HG03575 (cell line): ENCODE measurements around the gene THTPA.
A peak's percentile ranks its signal among the peaks of the same experiment; 100 is the strongest.

Experiments used
- ATAC-seq: cut with Tn5 transposase; IDR thresholded peaks from one replicate; pipeline ENCODE4 v1.9.1; 2021; ENCODE audit not compliant: unreplicated experiment, insufficient number of reproducible peaks, low FRiP score; ENCODE audit errors: extremely low read depth

THTPA gene, protein sequence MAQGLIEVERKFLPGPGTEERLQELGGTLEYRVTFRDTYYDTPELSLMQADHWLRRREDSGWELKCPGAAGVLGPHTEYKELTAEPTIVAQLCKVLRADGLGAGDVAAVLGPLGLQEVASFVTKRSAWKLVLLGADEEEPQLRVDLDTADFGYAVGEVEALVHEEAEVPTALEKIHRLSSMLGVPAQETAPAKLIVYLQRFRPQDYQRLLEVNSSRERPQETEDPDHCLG

DNA sequence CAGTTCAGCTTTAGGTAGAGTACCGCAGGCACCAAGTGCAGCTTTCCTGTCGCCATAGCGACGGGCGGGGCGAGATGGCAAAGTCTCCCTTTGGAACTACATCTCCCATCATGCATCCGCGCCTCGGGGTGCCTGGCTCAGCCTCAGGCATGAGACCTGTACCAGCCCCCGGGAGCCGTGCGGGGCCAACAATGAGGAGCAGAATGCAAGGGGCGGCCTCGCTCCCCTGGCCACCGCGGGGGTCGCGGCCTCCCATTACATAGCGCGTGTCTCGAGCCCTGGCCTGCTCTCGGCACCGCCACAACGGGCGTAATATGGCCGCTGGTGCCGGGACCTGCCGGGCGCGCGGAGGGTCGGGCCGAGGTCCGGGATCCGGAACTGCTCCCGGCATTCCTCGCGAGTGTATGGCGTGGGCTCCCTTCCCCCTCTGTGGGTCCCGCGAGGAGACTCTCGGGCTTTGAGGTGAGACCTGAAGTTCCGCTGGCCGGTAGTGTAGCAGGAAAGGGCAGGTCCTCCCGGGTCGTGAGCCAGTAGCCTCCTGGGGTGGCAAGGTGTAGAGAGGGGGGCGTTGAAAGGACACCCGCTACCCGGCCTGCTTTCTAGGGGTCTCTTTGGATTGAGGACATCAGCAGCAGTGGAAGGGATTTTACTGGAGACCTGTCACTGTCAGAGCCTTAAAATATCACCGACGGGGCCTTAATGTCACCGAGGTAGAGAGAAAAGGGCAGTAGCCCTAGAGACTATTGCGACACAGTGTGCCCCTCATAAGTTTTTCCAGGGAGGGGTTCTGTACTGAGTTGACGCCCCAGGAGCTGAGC, at the start of gene THTPA:
Gene THTPA, plus strand, starts transcription at position 390 of the 818 bp plus-strand sequence. CDS start 487 bp downstream, outside the sequence.
- ATAC-seq = peak; percentile 67

- ATAC-seq = no peak
These were observed 43.9 kb upstream of the THTPA start for GRCh38 chr14:23512156-23512555.

DNA sequence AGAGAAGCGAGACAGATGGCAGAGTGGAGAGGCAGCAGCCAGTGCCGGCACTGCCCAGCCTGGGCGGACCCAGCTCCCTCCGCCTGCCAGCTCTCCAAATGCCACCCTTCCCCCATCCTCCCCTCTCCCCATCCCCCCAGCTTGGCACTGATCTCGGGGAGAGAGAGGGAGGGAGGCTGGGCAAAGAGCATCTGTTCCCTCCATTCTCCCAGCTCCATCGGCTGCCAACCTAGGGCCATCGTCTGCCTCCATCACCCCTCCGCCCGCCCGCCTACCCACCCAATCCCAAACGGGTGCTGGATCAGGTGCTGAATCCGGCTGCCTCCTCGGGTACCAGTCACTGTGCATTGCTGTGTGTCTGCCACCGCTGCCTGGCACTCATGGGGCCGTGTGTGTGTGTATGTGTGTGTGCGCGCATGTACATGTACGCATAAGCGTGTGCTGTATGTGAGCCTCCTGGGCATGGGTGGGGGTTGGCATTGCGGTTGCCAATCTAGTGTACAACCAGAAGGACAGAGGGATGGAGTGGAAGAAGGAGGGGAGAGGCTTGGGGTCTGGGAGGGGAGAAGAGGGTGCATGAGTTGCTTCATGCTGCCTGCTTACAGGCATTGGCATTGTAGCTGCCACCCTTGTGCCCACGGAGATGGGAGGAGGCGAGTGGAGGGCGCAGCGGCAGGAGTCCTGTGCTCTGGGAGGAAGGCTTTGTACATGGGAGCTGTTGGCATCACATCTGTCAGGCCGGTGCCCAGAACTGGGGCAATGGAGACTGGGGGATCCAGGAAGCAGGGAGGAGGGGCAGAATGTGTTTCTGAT, 42.9 kb upstream of the THTPA start:
- no peak for ATAC-seq

DNA sequence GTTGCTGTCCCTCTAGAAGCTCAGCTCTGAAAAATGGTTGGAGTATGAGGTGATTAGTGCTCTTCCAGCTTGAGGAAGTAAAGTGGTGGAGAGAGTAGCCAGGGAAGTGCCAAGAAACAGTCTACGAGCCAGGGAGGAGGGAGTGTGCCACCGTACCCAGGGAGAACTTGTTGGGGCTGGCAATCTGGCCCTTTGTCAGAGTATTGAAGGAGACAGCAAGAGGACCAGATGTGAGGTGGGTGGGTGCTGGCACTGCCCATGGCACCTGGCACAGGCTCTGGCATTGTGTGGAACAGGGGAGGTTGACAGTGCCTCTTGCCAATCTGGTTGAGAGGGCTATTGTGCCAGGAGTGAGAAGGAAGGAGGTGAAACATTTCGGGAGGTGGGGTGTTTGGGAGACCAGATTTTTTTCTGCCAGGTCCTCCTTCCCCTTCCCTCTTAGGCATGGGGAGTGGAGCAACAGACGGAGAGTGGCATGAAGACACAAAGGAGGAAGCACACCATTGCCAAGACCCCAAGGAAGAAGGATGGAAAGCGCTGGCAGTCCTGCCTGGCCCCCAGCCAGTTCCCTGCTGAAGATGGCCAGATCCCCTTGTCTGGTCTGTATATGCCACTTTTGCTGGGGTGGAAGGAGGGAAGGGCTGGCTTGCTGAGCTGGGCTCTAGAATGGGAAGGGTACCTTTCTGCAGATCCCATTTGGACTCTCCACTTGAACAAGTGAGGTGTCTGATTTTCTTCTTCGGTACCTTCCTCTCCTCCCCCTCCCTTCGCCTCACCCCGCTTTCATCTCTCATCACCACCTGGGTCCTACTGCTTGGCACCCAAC, 42.0 kb upstream of the THTPA start:
- no peak for ATAC-seq

GRCh38 chr14:23514644-23514957, 41.5 kb upstream of the THTPA start:
- no peak for ATAC-seq

DNA sequence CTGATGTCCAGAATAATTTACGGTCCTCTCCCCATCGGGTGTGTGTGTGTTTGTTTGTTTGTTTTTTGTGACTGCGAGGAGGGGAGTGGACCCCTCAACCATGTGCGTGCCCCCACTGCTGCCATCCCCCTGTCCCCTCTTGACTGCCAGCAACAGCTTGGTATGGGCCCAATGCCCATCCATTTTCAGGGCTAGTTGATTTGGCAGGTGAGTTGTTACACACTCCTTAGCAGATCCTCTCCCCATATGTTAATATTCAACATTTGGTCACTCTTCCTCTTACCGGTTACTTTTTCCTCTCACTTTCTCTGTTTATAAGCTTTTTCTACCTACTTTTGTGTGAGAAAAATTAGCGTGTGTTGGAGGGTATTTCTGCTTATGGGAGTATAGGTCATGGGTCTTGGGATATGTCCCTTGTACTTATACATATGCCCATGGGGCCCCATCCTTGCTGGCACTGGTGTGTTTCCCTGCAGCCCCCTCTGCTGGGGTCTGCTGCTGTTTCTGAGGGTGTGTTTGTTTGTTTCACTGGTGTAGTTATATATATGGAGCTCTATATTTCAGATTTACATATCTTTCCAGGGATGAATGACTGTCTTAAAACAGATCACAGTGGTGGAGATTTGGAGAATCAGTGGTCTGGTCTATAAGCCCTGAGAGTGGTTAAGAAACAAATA, 38.3 kb upstream of the THTPA start:
- ATAC-seq = no peak

DNA sequence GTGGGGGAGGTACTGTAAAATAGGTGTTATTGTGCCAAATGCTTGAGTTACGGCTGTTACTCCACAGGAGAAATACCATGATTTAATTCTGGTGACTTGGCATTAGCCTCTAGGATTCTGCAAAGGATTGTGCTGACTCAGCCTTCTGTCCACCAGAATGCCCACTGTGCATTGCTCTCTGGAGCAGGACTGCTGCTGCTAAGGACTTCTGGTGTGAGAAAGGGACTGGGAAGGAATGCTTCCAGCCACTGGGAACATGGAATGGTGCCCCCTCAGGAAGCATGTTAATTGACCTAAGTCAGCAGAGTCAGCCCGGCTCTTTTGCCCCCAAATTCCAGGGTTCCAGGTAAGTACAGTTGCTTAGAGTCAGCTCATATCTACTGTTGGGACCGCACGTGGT, 37.4 kb upstream of the THTPA start:
- no peak for ATAC-seq

GRCh38 chr14:23520899-23521533, 35.1 kb upstream of the THTPA start:
- ATAC-seq = no peak

DNA sequence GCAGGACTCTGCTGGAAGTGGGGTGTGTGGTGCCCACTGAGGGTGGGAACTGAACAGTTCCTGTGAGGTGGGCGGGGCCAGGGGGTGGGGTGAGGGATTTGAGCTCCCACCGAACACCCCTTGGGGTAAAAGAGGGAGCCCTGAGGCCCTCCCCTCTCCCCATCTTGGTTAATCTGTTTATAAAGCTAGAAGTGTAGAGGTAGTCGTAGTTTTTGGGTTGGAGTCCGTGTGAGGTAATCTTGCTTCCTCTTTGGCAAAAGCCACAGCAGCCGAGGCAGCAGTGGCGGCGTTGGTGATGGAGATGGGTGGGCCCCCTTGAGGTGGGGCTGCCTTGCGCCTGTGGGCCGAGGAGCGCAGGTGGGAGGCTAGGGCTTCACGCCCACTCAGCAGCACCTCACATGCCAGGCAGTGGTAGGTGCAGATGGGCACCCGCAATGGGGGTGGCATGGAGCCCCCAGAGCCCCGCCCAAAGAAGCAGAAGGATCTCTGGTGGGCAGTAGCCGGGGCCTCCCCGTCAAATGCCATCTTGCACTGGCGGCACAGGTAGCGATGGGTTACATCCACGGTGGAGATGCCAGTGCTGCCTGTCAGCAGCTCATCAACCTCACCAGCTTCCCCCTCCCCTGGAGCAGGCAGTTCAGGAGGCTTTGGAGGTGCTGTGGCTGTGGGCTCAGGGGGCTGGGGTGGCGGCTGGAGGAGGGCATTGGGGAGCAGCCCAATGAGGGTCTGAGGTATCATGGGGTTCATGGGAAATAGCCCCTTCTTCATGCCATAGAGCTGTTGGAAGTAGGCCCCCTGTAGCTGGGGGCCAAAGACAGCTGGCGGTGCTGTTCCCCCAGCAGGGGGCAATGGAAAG, 34.1 kb upstream of the THTPA start:
- ATAC-seq = no peak

DNA sequence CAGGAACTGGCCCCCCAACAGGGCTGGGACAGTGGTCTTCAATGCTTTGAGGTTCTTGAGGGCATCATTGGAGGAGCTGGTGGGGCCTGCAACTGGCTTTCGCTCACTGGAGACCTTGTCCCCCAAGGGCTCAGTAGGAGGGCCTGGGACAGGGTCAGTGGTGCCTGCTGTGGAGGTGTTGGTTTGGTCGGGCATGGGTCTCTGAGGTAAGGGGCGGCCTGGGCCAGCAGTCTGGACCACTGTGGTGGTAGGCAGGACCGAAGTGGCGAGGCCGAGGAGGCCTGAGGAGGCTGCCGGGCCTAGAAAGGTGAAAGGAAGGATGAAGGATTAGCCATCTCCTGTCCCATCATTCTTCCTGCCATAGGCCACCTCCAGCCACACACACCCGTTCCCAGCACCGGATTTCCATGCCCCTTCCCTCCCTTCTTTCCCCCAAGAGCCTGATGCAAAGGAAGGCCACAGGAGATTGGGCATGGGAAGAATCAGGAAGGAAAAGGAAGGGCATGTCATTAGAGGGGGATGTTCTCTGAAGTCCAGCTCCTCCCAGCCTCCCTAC, 33.4 kb upstream of the THTPA start:
- no peak for ATAC-seq

DNA sequence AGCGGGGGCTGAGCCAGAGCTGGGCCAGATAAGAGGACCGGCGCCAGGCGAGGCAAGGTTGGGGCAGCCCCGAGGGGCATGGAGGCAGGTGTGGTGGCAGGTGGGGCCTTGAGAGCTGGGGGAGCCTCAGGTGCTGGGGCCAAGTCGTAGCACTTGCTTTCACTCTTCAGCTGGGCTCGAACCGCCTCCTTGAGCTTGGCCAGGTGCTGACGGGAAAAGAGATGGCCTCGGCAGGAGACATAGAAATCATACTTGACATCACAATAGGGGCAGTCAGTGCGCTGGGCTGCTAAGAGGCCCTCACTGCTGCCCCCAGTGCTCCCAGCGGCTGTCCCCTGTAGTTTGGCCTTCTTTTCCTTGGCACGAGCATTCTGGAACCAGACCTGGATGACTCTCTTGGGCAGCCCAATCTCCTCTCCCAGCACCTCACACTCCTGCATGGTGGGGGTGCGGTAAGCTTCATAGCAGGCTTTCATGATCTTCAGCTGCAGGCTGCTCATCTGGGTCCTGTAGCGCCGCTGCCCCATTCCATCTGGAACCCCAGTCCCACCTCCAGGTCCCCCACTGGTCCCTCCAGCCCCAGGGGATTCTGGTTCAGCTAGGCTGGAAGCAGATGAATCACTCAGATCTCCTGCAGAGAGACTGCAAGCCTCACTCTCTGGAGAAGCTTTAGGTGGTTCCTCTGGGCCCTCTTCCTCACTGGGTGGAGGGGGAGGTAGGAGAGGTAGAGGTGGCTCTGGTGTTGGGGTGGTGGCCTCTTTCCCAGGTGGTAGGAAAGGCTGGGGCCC, 32.6 kb upstream of the THTPA start:
- ATAC-seq = no peak

- no peak for ATAC-seq
These were observed 31.1 kb upstream of the THTPA start for GRCh38 chr14:23524954-23525353.

DNA sequence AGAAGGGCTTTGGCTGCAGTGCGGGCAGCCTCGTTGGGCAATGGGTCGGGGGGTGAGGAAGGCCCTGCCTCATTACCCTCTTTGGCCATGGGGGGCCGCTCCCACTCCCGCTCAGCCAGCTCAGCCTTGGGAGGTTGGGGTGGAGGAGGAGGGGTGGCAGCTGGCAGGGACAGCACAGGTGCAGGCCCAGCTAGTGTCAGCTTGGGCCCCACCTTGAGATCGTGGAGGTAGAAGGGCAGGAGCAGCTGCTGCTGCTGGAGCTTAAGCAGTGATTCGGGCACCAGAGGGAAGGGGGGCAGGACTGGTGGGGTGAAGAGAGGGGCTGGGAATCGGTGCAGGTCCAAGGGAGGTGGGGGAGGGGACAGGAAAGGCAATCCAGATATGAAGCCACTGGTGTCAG, 30.5 kb upstream of the THTPA start:
- ATAC-seq = no peak

DNA sequence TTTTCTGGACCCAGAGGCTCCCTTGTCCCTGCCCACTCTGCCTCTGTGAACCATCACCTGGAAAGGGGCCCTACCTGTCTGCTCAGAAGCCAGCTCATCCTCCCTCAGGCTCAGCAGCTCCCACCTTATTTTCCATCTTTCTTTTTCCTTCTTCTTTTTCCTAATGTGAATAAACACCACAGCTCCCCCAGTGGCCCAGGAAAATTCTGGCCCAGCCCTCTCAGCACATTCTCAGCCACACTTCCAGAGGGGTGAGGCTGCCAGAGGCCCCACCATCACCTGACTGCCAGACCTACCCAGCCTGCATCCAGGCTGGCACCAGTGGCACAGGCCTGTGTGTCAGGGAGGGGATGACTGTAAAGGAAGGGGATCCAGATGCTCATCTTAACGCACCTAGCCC, 27.5 kb upstream of the THTPA start:
- no peak for ATAC-seq

GRCh38 chr14:23529016-23529415, 27.1 kb upstream of the THTPA start:
- ATAC-seq = no peak

DNA sequence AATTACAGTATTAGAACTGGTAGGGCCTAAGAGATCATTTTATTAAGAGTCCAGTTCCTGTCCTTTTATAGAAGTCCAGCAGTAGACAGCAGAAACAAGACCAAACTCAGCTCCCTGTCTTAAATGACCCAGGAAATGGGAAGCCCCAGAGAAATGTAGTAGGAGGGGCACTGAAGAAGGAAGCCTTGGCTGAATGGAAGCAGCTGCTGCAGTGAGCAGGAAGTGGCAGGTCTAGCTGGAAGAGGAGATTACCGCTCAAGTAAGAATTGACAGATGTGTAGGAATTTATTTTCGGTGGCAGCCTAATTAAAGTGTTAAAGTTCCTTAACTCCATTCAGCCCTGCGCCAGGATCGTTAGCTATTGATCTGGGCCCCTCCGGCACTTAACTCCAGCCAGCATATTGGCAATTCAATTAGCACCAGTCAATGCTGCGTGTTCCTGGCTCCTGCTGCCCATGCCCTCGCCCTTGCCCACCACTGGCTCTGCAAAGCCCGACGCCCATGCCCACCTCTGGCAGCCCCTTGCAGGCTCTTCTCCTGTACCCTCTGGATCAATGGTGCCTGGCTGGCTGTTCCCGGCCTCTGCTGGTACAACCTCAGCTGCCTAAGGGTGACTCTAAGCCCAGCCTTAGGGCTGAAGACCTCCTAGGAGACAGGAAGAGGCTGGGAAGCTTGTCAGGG, 25.6 kb upstream of the THTPA start:
- no peak for ATAC-seq
